ENCODE results near the gene USP47.

DNA sequence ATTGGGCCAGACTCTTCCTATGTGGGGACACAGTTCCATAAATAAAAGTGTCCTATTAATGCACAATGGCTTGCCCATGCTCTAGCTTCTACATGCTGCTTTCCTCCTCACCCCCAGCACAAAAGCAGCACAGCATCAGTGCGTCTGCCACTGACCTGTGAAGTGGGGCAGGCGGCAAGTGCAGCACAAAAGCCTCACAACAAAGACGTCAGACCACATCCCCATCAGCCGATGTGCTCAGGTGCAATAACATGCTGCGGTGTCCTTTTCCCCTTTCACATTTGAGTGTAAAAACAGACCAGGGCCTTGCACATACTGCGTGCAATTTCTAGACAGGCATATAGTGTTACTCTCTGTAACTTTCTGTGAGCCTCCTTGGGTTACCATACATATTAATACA, 153.8 kb downstream of the USP47 start:
- TF ChIP-seq CTCF (IDR thresholded peaks at IDR 0.05) (no peak), POLR2A (IDR thresholded peaks at IDR 0.05) (no peak), POLR2AphosphoS5 (IDR thresholded peaks at IDR 0.05) (no peak)
